Neuronal stem cell (in vitro differentiated cells): ENCODE data around the gene QRICH1.
A peak's percentile ranks its signal among the peaks of the same experiment; 100 is the strongest.
"Not testable (repeated sequence)": the region's sequence is repeated elsewhere in the genome, so short reads cannot be mapped to it uniquely, and the experiment has no call there.

Source experiments
- DNase-seq: peaks from one replicate; pipeline ENCODE4 v3.0.0-alpha.2; 2013; ENCODE audit warnings: low spot score
- H2AFZ ChIP-seq: one replicate; pipeline ENCODE4 v1.6.1; 2013; ENCODE audit warnings: mild to moderate bottlenecking, low read length, inconsistent platforms
- H2AK5ac ChIP-seq: 2 replicates; pipeline ENCODE4 v1.6.1; 2013; ENCODE audit warnings: low read depth, mild to moderate bottlenecking, inconsistent platforms, low read length, moderate library complexity, mixed read lengths
- H2BK120ac ChIP-seq: 2 replicates; pipeline ENCODE4 v1.6.1; 2013; ENCODE audit warnings: low read depth, mild to moderate bottlenecking, inconsistent platforms, low read length, moderate library complexity, mixed read lengths
- H2BK12ac ChIP-seq: one replicate; pipeline ENCODE4 v1.6.1; 2013; ENCODE audit warnings: low read length, inconsistent platforms
- H2BK15ac ChIP-seq: 2 replicates; pipeline ENCODE4 v1.6.1; 2013; ENCODE audit warnings: mild to moderate bottlenecking, low read length, inconsistent platforms, mixed read lengths
- H2BK5ac ChIP-seq: one replicate; pipeline ENCODE4 v1.6.1; 2013; ENCODE audit warnings: inconsistent platforms, mild to moderate bottlenecking, low read length, moderate library complexity
- H3K14ac ChIP-seq: one replicate; pipeline ENCODE4 v1.6.1; 2013; ENCODE audit warnings: low read length, inconsistent platforms
- H3K18ac ChIP-seq: 2 replicates; pipeline ENCODE4 v1.6.1; 2013; ENCODE audit warnings: low read length, inconsistent platforms
- H3K23ac ChIP-seq: 2 replicates; pipeline ENCODE4 v1.6.1; 2013; ENCODE audit warnings: low read depth, mild to moderate bottlenecking, mixed read lengths, low read length, inconsistent platforms; ENCODE audit not compliant: poor library complexity
- H3K27ac ChIP-seq: replicated peaks from 3 replicates; pipeline ENCODE4 v1.5.1; 2013; ENCODE audit warnings: low read length, inconsistent platforms
- H3K27me3 ChIP-seq, 3 experiments: 2 replicates each; pipeline ENCODE4 v1.6.1; 2013; ENCODE audit warnings: low read length in 3 of 3, mild to moderate bottlenecking in 2 of 3, inconsistent platforms in 1 of 3, low read depth in 1 of 3, mixed read lengths in 1 of 3, moderate library complexity in 1 of 3; ENCODE audit not compliant: control insufficient read depth in 3 of 3, insufficient read depth in 3 of 3
- H3K36me3 ChIP-seq, 2 donors: replicated peaks in 1 of 2; 2 replicates each; pipeline ENCODE4 v1.6.1; 2013; ENCODE audit warnings: low read length in 2 of 2; ENCODE audit not compliant: control insufficient read depth in 2 of 2, insufficient read depth in 2 of 2
- H3K4ac ChIP-seq: 2 replicates; pipeline ENCODE4 v1.6.1; 2013; ENCODE audit warnings: inconsistent platforms, mild to moderate bottlenecking, low read length, moderate library complexity
- H3K4me1 ChIP-seq, 2 donors: 1 replicate in 1 of 2; 2 replicates in 1 of 2; pipeline ENCODE4 v1.6.1; 2013; ENCODE audit warnings: low read length in 2 of 2, low read depth in 1 of 2; ENCODE audit not compliant: control insufficient read depth in 2 of 2, insufficient read depth in 1 of 2
- H3K4me2 ChIP-seq: one replicate; pipeline ENCODE4 v1.6.1; 2013; ENCODE audit warnings: mild to moderate bottlenecking, low read length, inconsistent platforms; ENCODE audit not compliant: insufficient read depth, poor library complexity, severe bottlenecking
- H3K4me3 ChIP-seq, 2 donors: 2 replicates each; pipeline ENCODE4 v1.5.1; 2013; ENCODE audit warnings: low read length in 2 of 2, mild to moderate bottlenecking in 2 of 2, inconsistent platforms in 1 of 2, moderate library complexity in 1 of 2
- H3K79me1 ChIP-seq: one replicate; pipeline ENCODE4 v1.6.1; 2013; ENCODE audit warnings: low read depth, mild to moderate bottlenecking, inconsistent platforms, low read length, moderate library complexity
- H3K9ac ChIP-seq: one replicate; pipeline ENCODE4 v1.6.1; 2013; ENCODE audit warnings: mild to moderate bottlenecking, low read depth, low read length, inconsistent platforms; ENCODE audit not compliant: poor library complexity
- H3K9me3 ChIP-seq, 2 donors: replicated peaks in 1 of 2; 2 replicates each; pipeline versions ENCODE3 to v1.6.1; 2013; ENCODE audit warnings: low read length in 2 of 2, mild to moderate bottlenecking in 2 of 2, inconsistent platforms in 1 of 2, low read depth in 1 of 2, mixed read lengths in 1 of 2, moderate library complexity in 1 of 2; ENCODE audit not compliant: control insufficient read depth in 2 of 2, insufficient read depth in 1 of 2
- H4K8ac ChIP-seq: one replicate; pipeline ENCODE4 v1.6.1; 2013; ENCODE audit warnings: low read depth, mild to moderate bottlenecking, inconsistent platforms, low read length, moderate library complexity
- H4K91ac ChIP-seq: one replicate; pipeline ENCODE4 v1.6.1; 2013; ENCODE audit warnings: low read length, low read depth, mild to moderate bottlenecking, inconsistent platforms; ENCODE audit not compliant: poor library complexity
- WGBS, 2 donors: extraction: QIAGEN DNeasy Blood & Tissue Kit; methylation state at CpG; one replicate each; pipeline ENCODE4 v1.1.7; 2013; ENCODE audit warnings: missing lambda C conversion rate in 2 of 2, mixed read lengths in 1 of 2; ENCODE audit not compliant: insufficient read length in 2 of 2, insufficient replicate concordance in 1 of 2; ENCODE audit errors: extremely low coverage in 2 of 2; 5-methylcytosine and 5-hydroxymethylcytosine counted together

The QRICH1 gene

DNA sequence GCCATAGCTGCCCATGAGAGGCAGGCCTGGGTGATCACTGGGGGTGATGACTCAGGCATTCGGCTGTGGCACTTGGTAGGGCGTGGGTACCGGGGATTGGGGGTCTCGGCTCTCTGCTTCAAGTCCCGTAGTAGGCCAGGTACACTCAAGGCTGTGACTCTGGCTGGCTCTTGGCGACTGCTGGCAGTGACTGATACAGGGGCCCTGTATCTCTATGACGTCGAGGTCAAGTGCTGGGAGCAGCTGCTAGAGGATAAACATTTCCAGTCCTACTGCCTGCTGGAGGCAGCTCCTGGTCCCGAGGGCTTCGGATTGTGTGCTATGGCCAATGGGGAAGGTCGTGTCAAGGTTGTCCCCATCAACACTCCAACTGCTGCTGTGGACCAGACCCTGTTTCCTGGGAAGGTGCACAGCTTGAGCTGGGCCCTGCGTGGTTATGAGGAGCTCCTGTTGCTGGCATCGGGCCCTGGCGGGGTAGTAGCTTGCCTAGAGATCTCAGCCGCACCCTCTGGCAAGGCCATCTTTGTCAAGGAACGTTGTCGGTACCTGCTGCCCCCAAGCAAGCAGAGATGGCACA is 81.3 kb downstream of the QRICH1 start:
- Histone ChIP-seq H3K27ac (no peak overlapping the region), H2BK120ac (no peak overlapping the region), H3K9me3 (no peaks in the 10 kb centered on the region), H3K79me1 (peaks cover 32% of the 10 kb centered on the region), H3K4me3 (no peak overlapping the region), H4K8ac (peak overlapping the region; percentile 30), H2BK12ac (no peak overlapping the region), H3K4ac (no peak overlapping the region), H4K91ac (no peak overlapping the region), H3K18ac (no peak overlapping the region), H3K4me2 (no peak overlapping the region), H3K4me1 (peaks cover 10% of the 10 kb centered on the region in 2 donors), H2AFZ (no peak overlapping the region), H2AK5ac (no peak overlapping the region), H3K14ac (no peak overlapping the region), H3K36me3 (peaks cover 57 to 85% of the 10 kb centered on the region in 2 donors), H3K23ac (no peak overlapping the region), H3K27me3 (no peaks in the 10 kb centered on the region), H2BK5ac (no peak overlapping the region), H2BK15ac (no peak overlapping the region), H3K9ac (no peak overlapping the region)
- DNase-seq = no peak
- WGBS, 2 donors = no CpG with 5 or more reads among the region's 17 CpGs

DNA sequence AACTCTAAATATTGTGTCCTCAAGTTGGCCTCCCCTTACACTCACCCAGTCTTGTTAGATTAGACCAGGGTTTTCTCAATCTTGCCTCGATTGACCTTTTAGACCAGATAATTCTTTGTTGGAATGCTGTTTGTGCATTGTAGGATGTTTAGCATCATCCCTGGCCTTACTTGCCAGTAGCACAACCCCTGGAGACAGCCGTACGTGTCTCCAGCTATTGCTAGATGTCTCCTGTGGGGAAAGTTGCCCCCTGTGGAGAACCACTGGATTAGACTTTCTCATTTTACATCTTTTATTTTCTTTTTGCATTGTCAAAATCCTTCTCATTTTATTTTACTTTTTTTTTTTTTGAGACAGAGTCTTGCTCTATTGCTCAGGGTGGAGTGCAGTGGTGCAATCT is 84.5 kb downstream of the QRICH1 start:
- Histone ChIP-seq H3K9ac (no peak overlapping the region), H3K23ac (no peak overlapping the region), H3K18ac (no peak overlapping the region), H2AK5ac (no peak overlapping the region), H3K36me3 (peaks cover 34 to 57% of the 10 kb centered on the region in 2 donors), H3K79me1 (peaks cover 31% of the 10 kb centered on the region), H2BK120ac (no peak overlapping the region), H2BK15ac (no peak overlapping the region), H3K4me3 (no peak overlapping the region), H3K9me3 (no peaks in the 10 kb centered on the region), H3K4ac (no peak overlapping the region), H4K8ac (no peak overlapping the region), H3K4me1 (peaks cover 11 to 15% of the 10 kb centered on the region in 2 donors), H2BK5ac (no peak overlapping the region), H3K4me2 (no peak overlapping the region), H3K14ac (no peak overlapping the region), H4K91ac (no peak overlapping the region), H2BK12ac (no peak overlapping the region), H3K27ac (no peak overlapping the region), H3K27me3 (no peaks in the 10 kb centered on the region), H2AFZ (no peak overlapping the region)
- DNase-seq = no peak
- WGBS, 2 donors = no CpG with 5 or more reads among the region's 3 CpGs

DNA sequence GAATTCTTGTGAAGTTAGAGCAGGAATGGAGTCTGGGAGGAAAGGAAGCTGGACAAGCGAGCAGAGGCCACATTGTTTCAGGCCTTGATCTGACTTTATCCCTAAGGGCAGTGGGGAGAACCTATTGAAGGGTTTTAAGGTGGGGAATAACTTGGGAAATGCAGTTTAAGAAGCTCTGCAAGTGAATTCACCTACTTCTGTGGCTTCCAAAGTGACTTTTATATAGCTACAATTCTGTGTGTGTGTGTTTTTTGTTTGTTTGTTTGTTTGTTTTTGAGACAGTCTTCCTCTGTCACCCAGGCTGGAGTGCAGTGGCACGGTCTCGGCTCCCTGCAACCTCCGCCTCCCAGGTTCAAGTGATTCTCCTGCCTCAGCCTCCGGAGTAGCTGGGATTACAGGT is 85.2 kb downstream of the QRICH1 start:
- Histone ChIP-seq H3K36me3 (peaks cover 26 to 49% of the 10 kb centered on the region in 2 donors), H3K4me1 (peaks cover 13 to 15% of the 10 kb centered on the region in 2 donors), H3K4me3 (peak overlapping the region; percentile 81 to 83), H3K79me1 (peaks cover 26% of the 10 kb centered on the region)
- not testable (repeated sequence) for H3K27ac ChIP-seq, H3K9me3 ChIP-seq, H4K91ac ChIP-seq, H3K18ac ChIP-seq, H3K4ac ChIP-seq, H3K23ac ChIP-seq, H2BK15ac ChIP-seq, H3K14ac ChIP-seq, H2BK120ac ChIP-seq, H3K27me3 ChIP-seq, H2BK5ac ChIP-seq, H2AK5ac ChIP-seq, H3K9ac ChIP-seq, H2BK12ac ChIP-seq, H2AFZ ChIP-seq, DNase-seq, H4K8ac ChIP-seq, H3K4me2 ChIP-seq
- no CpG with 5 or more reads among the region's 5 CpGs for WGBS, 2 donors

DNA sequence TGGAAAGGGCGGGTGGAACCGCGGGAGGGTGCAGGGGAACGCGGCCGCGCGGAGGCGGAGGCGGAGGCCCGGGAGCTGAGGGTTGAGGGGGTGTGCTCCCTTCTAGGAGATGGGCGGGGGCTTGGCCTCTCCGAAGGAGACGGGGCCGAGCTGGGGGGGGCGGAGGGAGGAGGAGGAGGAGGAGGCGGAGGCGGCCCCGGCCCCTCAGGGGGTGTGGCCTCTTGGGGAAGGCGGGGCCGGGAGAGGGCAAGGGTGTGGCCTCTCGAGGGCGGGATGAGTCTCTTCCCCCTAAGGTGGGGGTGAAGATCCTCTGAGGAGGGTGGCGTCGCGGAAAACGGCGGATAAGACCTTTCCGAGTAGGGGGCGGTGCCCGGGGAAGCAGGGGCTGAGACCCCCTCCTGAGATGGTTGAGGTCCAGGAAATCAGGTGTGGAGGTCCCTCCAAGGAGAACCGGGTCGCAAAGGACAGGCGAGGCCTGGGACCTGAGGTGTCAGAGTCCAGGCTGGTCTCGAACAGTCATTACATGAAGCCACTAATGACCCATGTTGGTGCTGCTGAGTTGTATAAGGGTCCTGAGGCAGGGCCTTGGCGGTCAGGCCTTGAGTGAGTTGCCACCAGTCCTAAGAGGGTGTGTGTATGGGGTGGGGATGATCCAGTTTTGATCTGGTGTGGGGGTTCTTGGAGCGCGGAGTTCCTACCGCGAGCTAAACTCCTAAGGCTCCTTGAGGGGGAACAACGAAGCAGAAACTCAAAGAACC is 85.9 kb downstream of the QRICH1 start:
- Histone ChIP-seq H4K91ac (peak overlapping the region; percentile 99), H2AK5ac (peak overlapping the region; percentile 77), H2BK5ac (peak overlapping the region; percentile 94), H3K27me3 (no peaks in the 10 kb centered on the region), H2AFZ (peak overlapping the region; percentile 89), H3K4me2 (peak overlapping the region; percentile 81), H3K9ac (peak overlapping the region; percentile 100), H3K23ac (peak overlapping the region; percentile 67), H3K18ac (peak overlapping the region; percentile 99), H3K4me3 (peak overlapping the region; percentile 83 to 97), H3K9me3 (no peaks in the 10 kb centered on the region), H2BK12ac (no peak overlapping the region), H3K36me3 (peaks cover 20 to 43% of the 10 kb centered on the region in 2 donors), H2BK120ac (peak overlapping the region; percentile 37), H3K4ac (peak overlapping the region; percentile 96), H3K14ac (peak overlapping the region; percentile 97), H2BK15ac (no peak overlapping the region), H4K8ac (no peak overlapping the region), H3K27ac (peak overlapping the region; percentile 95), H3K79me1 (peaks cover 20% of the 10 kb centered on the region), H3K4me1 (peaks cover 13 to 15% of the 10 kb centered on the region in 2 donors)
- no CpG with 5 or more reads among the region's 41 CpGs for WGBS, 2 donors
- peak; percentile 86 for DNase-seq
